ENCODE results near the gene SCML1.

SCML1 gene

GRCh38 chrX:17801431-17801830, 64.1 kb downstream of the SCML1 start:
- FAIRE-seq: no peak

- no peak for FAIRE-seq
Measured at GRCh38 chrX:17802756-17803155, 65.5 kb downstream of the SCML1 start.

- FAIRE-seq: no peak
Measured at GRCh38 chrX:17803449-17803848, 66.2 kb downstream of the SCML1 start.
